Activated CD4-positive, alpha-beta T cell treated with anti-CD3 and anti-CD28 coated beads for 36 hours (primary cell): ENCODE measurements around the gene CD69. TPM values are rescaled to one million over a fixed set of nuclear protein-coding genes. Genes with fewer than 3 reads are reported as not detected.

ENCODE experiments used
- ATAC-seq: fragments of 200-7000 bp; cut with Tn5 transposase; one replicate; pipeline ENCODE4 v1.10.0; 2021; ENCODE audit warnings: mild to moderate bottlenecking, moderate library complexity
- CTCF ChIA-PET: fragments of 350-600 bp; sonication (Branson Sonifier 250); formaldehyde crosslinking; loops from one replicate; lab custom pipeline; 2021; ENCODE audit warnings: antibody characterized with exemption; lab: Charles Lee
- POLR2A ChIA-PET: fragments of 350-600 bp; sonication (Branson Sonifier 250); formaldehyde crosslinking; loops from one replicate; lab custom pipeline; 2021; ENCODE audit warnings: antibody characterized with exemption, inconsistent platforms; lab: Charles Lee
- DNase-seq: peaks from one replicate; pipeline ENCODE4 v3.0.0-alpha.2; 2020
- H3K27ac Mint-ChIP-seq: one replicate; pipeline ENCODE4 v1.8.0; 2021; ENCODE audit warnings: mixed read lengths
- H3K27me3 Mint-ChIP-seq: one replicate; pipeline ENCODE4 v1.8.0; 2021; ENCODE audit warnings: mixed read lengths
- H3K36me3 Mint-ChIP-seq: one replicate; pipeline ENCODE4 v1.8.0; 2021; ENCODE audit warnings: low read depth, mixed read lengths
- H3K4me1 Mint-ChIP-seq: one replicate; pipeline ENCODE4 v1.8.0; 2021; ENCODE audit warnings: mixed read lengths
- H3K4me3 Mint-ChIP-seq: one replicate; pipeline ENCODE4 v1.8.0; 2021; ENCODE audit warnings: mild to moderate bottlenecking, moderate library complexity, mixed read lengths
- H3K9me3 Mint-ChIP-seq: one replicate; pipeline ENCODE4 v1.8.0; 2021; ENCODE audit warnings: low read depth, mixed read lengths
- intact Hi-C, 2 experiments: fragments of 100-400 bp; cut with DNase I in 1 of 2; cut with micrococcal nuclease in 1 of 2; formaldehyde crosslinking; loops; one replicate each; pipeline versions ENCODE4 v1.14.2 to v1.15.1; 2022 to 2024; cut with DNase I, micrococcal nuclease
- total RNA-seq, 2 experiments: library from RNA; stranded (reverse); gene quantifications; one replicate each; pipeline ENCODE4 v1.2.3, GENCODE V29; 2021

The CD69 gene
- total RNA-seq, 2 experiments from 2014 or later, result 97.9 to 127 TPM

- ATAC-seq (peak; percentile 7), DNase-seq (no peak)
- no peaks in the 10 kb centered on the region for H3K27me3 Mint-ChIP-seq
- peaks cover 51% of the 10 kb centered on the region for H3K4me1 Mint-ChIP-seq
- peaks cover 52% of the 10 kb centered on the region for H3K36me3 Mint-ChIP-seq
- intact Hi-C loops, result loop anchor here in 1 of 2 experiments (1.0 kb wide), 1 partner anchor 8 kb away; the partner anchor contains the start of gene CD69
- ChIA-PET CTCF (interaction anchor here (0.6 to 22.1 kb wide), 12 partner anchors 7 to 960 kb away, joined by 3 to 804 read pairs (median 6); partner anchors contain the start of genes CD69, CLEC2A and CLEC2D), POLR2A (interaction anchor here (0.5 to 3.5 kb wide), 8 partner anchors 9 to 104 kb away, joined by 3 to 40 read pairs (median 4); partner anchors contain the start of genes CD69 and CLEC2D)
- H3K4me3 Mint-ChIP-seq, result peak overlapping the region; percentile 99
- H3K27ac Mint-ChIP-seq, result peak overlapping the region; percentile 94
- no peaks in the 10 kb centered on the region for H3K9me3 Mint-ChIP-seq
These were observed 8.4 kb downstream of the CD69 start for GRCh38 chr12:9752145-9752933.

GRCh38 chr12:9751204-9752144 lies 9.2 kb downstream of the CD69 start:
- intact Hi-C loops, result loop anchor here (1.0 to 2.0 kb wide), 3 partner anchors 9 to 117 kb away; partner anchors contain the start of genes CLEC2B (in 2 of the 2) and CD69 (in 1 of the 2)
- ATAC-seq, result peak; percentile 65
- Mint-ChIP-seq H3K9me3 (no peaks in the 10 kb centered on the region), H3K27me3 (no peaks in the 10 kb centered on the region), H3K27ac (peak overlapping the region; percentile 73), H3K4me3 (peak overlapping the region; percentile 57), H3K36me3 (peaks cover 43% of the 10 kb centered on the region), H3K4me1 (peaks cover 49% of the 10 kb centered on the region)
- peak; percentile 77 for DNase-seq
- CTCF ChIA-PET, result interaction anchor here (0.7 to 22.1 kb wide), 48 partner anchors 8 to 702 kb away, joined by 3 to 804 read pairs (median 4); partner anchors contain the start of genes CD69, CLEC12B, CLEC2A and CLEC2B
- POLR2A ChIA-PET, result interaction anchor here (0.5 to 3.5 kb wide), 8 partner anchors 10 to 103 kb away, joined by 3 to 40 read pairs (median 8); partner anchors contain the start of genes CD69 and CLEC2D

- peak overlapping the region; percentile 53 for H3K4me3 Mint-ChIP-seq
- no peaks in the 10 kb centered on the region for H3K27me3 Mint-ChIP-seq
These were observed 10.2 kb downstream of the CD69 start for GRCh38 chr12:9750276-9751203.

GRCh38 chr12:9749640-9750039 lies 11.1 kb downstream of the CD69 start:
- no peak for DNase-seq
- H3K36me3 Mint-ChIP-seq, result peaks cover 25% of the 10 kb centered on the region
- no peak overlapping the region for H3K4me3 Mint-ChIP-seq
- ATAC-seq, result no peak
- intact Hi-C loops, result loop anchor here (1.0 to 10.0 kb wide), 10 partner anchors 8 to 615 kb away; partner anchors contain the start of gene CLEC2B (in 2 of the 2)
- H3K4me1 Mint-ChIP-seq, result peaks cover 46% of the 10 kb centered on the region
- H3K27me3 Mint-ChIP-seq, result no peaks in the 10 kb centered on the region
- POLR2A ChIA-PET, result interaction anchor here (0.7 to 3.5 kb wide), 4 partner anchors 9 to 104 kb away, joined by 3 to 40 read pairs (median 4); partner anchors contain the start of gene CD69
- no peak overlapping the region for H3K27ac Mint-ChIP-seq
- CTCF ChIA-PET, result interaction anchor here (0.7 to 22.1 kb wide), 35 partner anchors 7 to 1205 kb away, joined by 3 to 804 read pairs (median 7); partner anchors contain the start of genes CD69, CLEC12B, CLEC2A and CLEC2B
- no peaks in the 10 kb centered on the region for H3K9me3 Mint-ChIP-seq

More at GRCh38 chr12:9750276-9751203, 10.2 kb downstream of the CD69 start:
- ChIA-PET CTCF (interaction anchor here (0.6 to 22.1 kb wide), 58 partner anchors 8 to 1206 kb away, joined by 3 to 804 read pairs (median 4); partner anchors contain the start of genes CD69, CLEC12B, CLEC2A and CLEC2B), POLR2A (interaction anchor here (0.9 to 3.5 kb wide), 8 partner anchors 8 to 104 kb away, joined by 4 to 40 read pairs (median 8); partner anchors contain the start of gene CD69)
- intact Hi-C loops, result loop anchor here (1.0 to 2.0 kb wide), 5 partner anchors 9 to 118 kb away; partner anchors contain the start of gene CLEC2B (in 2 of the 2)
- ATAC-seq, result peak; percentile 62
- Mint-ChIP-seq H3K4me1 (peaks cover 46% of the 10 kb centered on the region), H3K9me3 (no peaks in the 10 kb centered on the region), H3K36me3 (peaks cover 34% of the 10 kb centered on the region), H3K27ac (peak overlapping the region; percentile 51)
- DNase-seq, result peak; percentile 72

- POLR2A ChIA-PET, result no interaction called here
- peaks cover 55% of the 10 kb centered on the region for H3K4me1 Mint-ChIP-seq
- CTCF ChIA-PET, result interaction anchor here (0.7 to 22.1 kb wide), 7 partner anchors 13 to 404 kb away, joined by 3 to 804 read pairs (median 3); partner anchors contain the start of genes CD69 and CLEC2D
These were observed 15.5 kb downstream of the CD69 start for GRCh38 chr12:9745199-9745598.

GRCh38 chr12:9742661-9743060 lies 18.0 kb downstream of the CD69 start:
- DNase-seq, result peak; percentile 25
- peak overlapping the region; percentile 84 for H3K27ac Mint-ChIP-seq
- H3K27me3 Mint-ChIP-seq, result no peaks in the 10 kb centered on the region
- CTCF ChIA-PET, result interaction anchor here (0.6 to 22.1 kb wide), 60 partner anchors 8 to 1007 kb away, joined by 3 to 804 read pairs (median 4); partner anchors contain the start of genes CD69, CLEC2B and CLEC2D
- peak overlapping the region; percentile 67 for H3K4me3 Mint-ChIP-seq
- POLR2A ChIA-PET, result interaction anchor here (0.6 to 3.1 kb wide), 12 partner anchors 11 to 472 kb away, joined by 3 to 31 read pairs (median 4); partner anchors contain the start of genes CD69 and CLEC2D
- peaks cover 63% of the 10 kb centered on the region for H3K4me1 Mint-ChIP-seq
- peak; percentile 45 for ATAC-seq
- peaks cover 4% of the 10 kb centered on the region for H3K9me3 Mint-ChIP-seq
- intact Hi-C loops, result loop anchor here (2.0 to 10.0 kb wide), 6 partner anchors 40 to 622 kb away; partner anchors contain the start of genes CLEC2B (in 1 of the 2) and GABARAPL1 (in 1 of the 2)
- H3K36me3 Mint-ChIP-seq, result peaks cover 2% of the 10 kb centered on the region

More at GRCh38 chr12:9745199-9745598, 15.5 kb downstream of the CD69 start:
- Mint-ChIP-seq H3K36me3 (peaks cover 2% of the 10 kb centered on the region), H3K4me3 (no peak overlapping the region), H3K27me3 (no peaks in the 10 kb centered on the region), H3K27ac (no peak overlapping the region), H3K9me3 (peaks cover 4% of the 10 kb centered on the region)
- ATAC-seq (no peak), DNase-seq (no peak)
- intact Hi-C loops, result loop anchor here (5.0 to 10.0 kb wide), 4 partner anchors 197 to 620 kb away; no protein-coding TSS in a partner anchor

GRCh38 chr12:9741726-9742125 lies 19.0 kb downstream of the CD69 start:
- DNase-seq, result peak; percentile 88
- peaks cover 72% of the 10 kb centered on the region for H3K4me1 Mint-ChIP-seq
- POLR2A ChIA-PET, result interaction anchor here (0.7 to 3.1 kb wide), 6 partner anchors 17 to 94 kb away, joined by 3 to 31 read pairs (median 9); partner anchors contain the start of genes CD69 and CLEC2D
- H3K9me3 Mint-ChIP-seq, result peaks cover 4% of the 10 kb centered on the region
- CTCF ChIA-PET, result interaction anchor here (0.6 to 22.1 kb wide), 21 partner anchors 9 to 479 kb away, joined by 3 to 804 read pairs (median 9); partner anchors contain the start of genes CD69 and CLEC2D
- H3K36me3 Mint-ChIP-seq, result peaks cover 2% of the 10 kb centered on the region
- H3K27ac Mint-ChIP-seq, result peak overlapping the region; percentile 79
- peak; percentile 80 for ATAC-seq
- intact Hi-C loops, result loop anchor here (1.0 to 10.0 kb wide), 13 partner anchors 8 to 623 kb away; partner anchors contain the start of genes CLEC2D (in 2 of the 2), CLEC2B (in 1 of the 2), CLECL1 (in 1 of the 2) and GABARAPL1 (in 1 of the 2)
- H3K27me3 Mint-ChIP-seq, result no peaks in the 10 kb centered on the region
- H3K4me3 Mint-ChIP-seq, result peak overlapping the region; percentile 67

- intact Hi-C loops, result loop anchor here (2.0 to 10.0 kb wide), 7 partner anchors 38 to 625 kb away; partner anchors contain the start of gene GABARAPL1 (in 1 of the 2)
- H3K36me3 Mint-ChIP-seq, result peaks cover 2% of the 10 kb centered on the region
- ATAC-seq, result no peak
- peaks cover 5% of the 10 kb centered on the region for H3K9me3 Mint-ChIP-seq
- ChIA-PET CTCF (interaction anchor here (1.0 to 5.7 kb wide), 4 partner anchors 10 to 107 kb away, joined by 3 to 113 read pairs (median 8); partner anchors contain the start of gene CD69), POLR2A (interaction anchor here (3.1 kb wide), 1 partner anchor 21 kb away, joined by 31 read pairs; the partner anchor contains the start of gene CD69)
- H3K4me1 Mint-ChIP-seq, result peaks cover 79% of the 10 kb centered on the region
- H3K27me3 Mint-ChIP-seq, result no peaks in the 10 kb centered on the region
- peak overlapping the region; percentile 55 for H3K4me3 Mint-ChIP-seq
- peak overlapping the region; percentile 44 for H3K27ac Mint-ChIP-seq
- DNase-seq, result no peak
These were observed 20.5 kb downstream of the CD69 start for GRCh38 chr12:9740106-9740750.
